ENCODE data around the gene TDRD10.

Gene TDRD10

DNA sequence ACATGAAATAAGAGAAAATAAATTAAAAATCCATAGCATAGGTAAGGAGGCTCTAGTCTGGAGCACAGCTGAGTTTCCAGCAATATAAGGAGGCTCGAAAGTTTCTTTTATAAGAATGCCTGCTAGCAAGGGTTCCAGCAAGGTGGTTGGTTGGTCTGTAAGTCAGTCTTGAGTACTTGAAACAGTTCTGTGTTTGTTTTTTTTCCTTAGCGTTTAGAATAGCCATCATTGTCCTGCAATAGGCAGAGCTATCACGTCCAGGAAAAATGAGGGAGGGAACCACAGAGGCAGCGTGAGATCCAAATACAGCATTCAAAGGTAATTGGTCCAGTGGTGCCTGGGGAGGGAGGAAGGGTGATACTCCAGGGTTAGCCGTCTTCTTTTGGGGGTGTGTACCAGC, 48.1 kb downstream of the TDRD10 start:
- H3K36me3 ChIP-seq (replicated peaks; ENCODE audit: low read depth, low read length): peaks cover 74% of the 10 kb centered on the region
- no peaks in the 10 kb centered on the region for H3K9me3 ChIP-seq (ENCODE audit: insufficient read depth, low read length)
- H3K27me3 ChIP-seq (ENCODE audit: low read depth, low read length): no peaks in the 10 kb centered on the region
- no peak overlapping the region for H3K4me2 ChIP-seq (ENCODE audit: low read length)
- H2AFZ ChIP-seq (ENCODE audit: low read depth, low read length): no peak overlapping the region
- peaks cover 1% of the 10 kb centered on the region; the same call in 1 of the 2 replicates for H3K79me2 ChIP-seq (ENCODE audit: low read length)
- peaks cover 8% of the 10 kb centered on the region for H3K4me1 ChIP-seq (ENCODE audit: low read length)
- H3K27ac ChIP-seq (ENCODE audit: low read length): no peak overlapping the region
- 0 out of 2 replicates have a peak, but pooled peaks cover 12% of the 10 kb centered on the region for H4K20me1 ChIP-seq (ENCODE audit: insufficient read depth, low read length)
- TF ChIP-seq, protein P1, sequence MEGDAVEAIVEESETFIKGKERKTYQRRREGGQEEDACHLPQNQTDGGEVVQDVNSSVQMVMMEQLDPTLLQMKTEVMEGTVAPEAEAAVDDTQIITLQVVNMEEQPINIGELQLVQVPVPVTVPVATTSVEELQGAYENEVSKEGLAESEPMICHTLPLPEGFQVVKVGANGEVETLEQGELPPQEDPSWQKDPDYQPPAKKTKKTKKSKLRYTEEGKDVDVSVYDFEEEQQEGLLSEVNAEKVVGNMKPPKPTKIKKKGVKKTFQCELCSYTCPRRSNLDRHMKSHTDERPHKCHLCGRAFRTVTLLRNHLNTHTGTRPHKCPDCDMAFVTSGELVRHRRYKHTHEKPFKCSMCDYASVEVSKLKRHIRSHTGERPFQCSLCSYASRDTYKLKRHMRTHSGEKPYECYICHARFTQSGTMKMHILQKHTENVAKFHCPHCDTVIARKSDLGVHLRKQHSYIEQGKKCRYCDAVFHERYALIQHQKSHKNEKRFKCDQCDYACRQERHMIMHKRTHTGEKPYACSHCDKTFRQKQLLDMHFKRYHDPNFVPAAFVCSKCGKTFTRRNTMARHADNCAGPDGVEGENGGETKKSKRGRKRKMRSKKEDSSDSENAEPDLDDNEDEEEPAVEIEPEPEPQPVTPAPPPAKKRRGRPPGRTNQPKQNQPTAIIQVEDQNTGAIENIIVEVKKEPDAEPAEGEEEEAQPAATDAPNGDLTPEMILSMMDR (IDR thresholded peaks at IDR 0.05; ENCODE audit: low read depth, low read length): no peak
- no peak for TF ChIP-seq EZH2phosphoT487 (IDR thresholded peaks at IDR 0.05; ENCODE audit: low read depth)
- H3K4me3 ChIP-seq (ENCODE audit: low read length): no peak overlapping the region
- no peak overlapping the region for H3K9ac ChIP-seq (ENCODE audit: low read length)

DNA sequence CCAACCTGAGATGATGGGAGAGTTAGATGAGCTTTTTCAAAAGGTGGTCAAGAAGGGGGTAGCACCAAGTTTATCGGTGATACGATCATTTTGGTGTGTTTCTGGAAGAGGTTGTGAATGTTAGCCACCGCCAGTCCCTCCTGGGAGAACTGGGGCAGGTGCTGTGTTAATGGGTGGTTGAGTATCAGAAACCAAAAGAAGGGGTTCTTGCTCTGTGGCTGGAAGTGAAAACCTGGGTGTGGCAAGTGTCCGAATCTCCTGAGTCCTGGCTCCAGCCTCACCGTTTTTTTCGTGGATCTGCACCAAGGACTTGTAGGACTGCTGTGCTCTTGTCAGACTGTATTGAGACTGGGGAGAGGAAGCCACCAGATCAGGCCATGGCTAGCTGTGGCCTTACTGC, 48.6 kb downstream of the TDRD10 start:
- Histone ChIP-seq H3K4me1 (ENCODE audit: low read length) (peaks cover 8% of the 10 kb centered on the region), H3K9ac (ENCODE audit: low read length) (no peak overlapping the region), H3K27me3 (ENCODE audit: low read depth, low read length) (no peaks in the 10 kb centered on the region), H3K27ac (ENCODE audit: low read length) (no peak overlapping the region), H4K20me1 (ENCODE audit: insufficient read depth, low read length) (0 out of 2 replicates have a peak, but pooled peaks cover 12% of the 10 kb centered on the region), H3K79me2 (ENCODE audit: low read length) (peaks cover 7% of the 10 kb centered on the region), H3K9me3 (ENCODE audit: insufficient read depth, low read length) (no peaks in the 10 kb centered on the region), H3K36me3 (replicated peaks; ENCODE audit: low read depth, low read length) (peaks cover 80% of the 10 kb centered on the region), H3K4me2 (ENCODE audit: low read length) (no peak overlapping the region), H3K4me3 (ENCODE audit: low read length) (no peak overlapping the region), H2AFZ (ENCODE audit: low read depth, low read length) (no peak overlapping the region)
- TF ChIP-seq EZH2phosphoT487 (IDR thresholded peaks at IDR 0.05; ENCODE audit: low read depth): no peak

DNA sequence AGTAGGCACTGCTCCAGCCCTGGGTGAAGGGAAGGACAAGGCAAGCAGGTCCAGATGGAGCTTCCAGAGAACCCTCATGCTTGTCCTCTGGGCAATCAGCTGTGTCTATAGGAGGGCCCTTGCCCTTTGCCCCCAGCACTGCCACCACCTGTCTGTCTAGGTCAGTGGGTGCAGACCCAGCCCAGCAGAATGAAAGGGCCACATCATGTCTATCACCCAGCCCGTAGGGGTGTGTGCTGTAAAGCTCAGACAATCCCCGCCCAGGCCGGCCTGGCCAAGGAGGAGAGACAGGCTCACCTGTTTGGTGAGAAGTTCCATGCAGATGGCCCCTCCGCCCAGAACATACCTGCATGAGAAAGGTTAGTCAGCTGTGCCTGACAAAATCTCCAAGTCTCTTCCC, 49.5 kb downstream of the TDRD10 start:
- Histone ChIP-seq H2AFZ (ENCODE audit: low read depth, low read length) (no peak overlapping the region), H3K79me2 (ENCODE audit: low read length) (peaks cover 15% of the 10 kb centered on the region), H3K27me3 (ENCODE audit: low read depth, low read length) (no peaks in the 10 kb centered on the region), H3K4me3 (ENCODE audit: low read length) (no peak overlapping the region), H3K36me3 (replicated peaks; ENCODE audit: low read depth, low read length) (peaks cover 88% of the 10 kb centered on the region), H3K4me2 (ENCODE audit: low read length) (no peak overlapping the region), H3K9me3 (ENCODE audit: insufficient read depth, low read length) (no peaks in the 10 kb centered on the region), H3K9ac (ENCODE audit: low read length) (no peak overlapping the region), H3K4me1 (ENCODE audit: low read length) (peaks cover 12% of the 10 kb centered on the region), H4K20me1 (ENCODE audit: insufficient read depth, low read length) (peaks cover 17% of the 10 kb centered on the region), H3K27ac (ENCODE audit: low read length) (no peak overlapping the region)
- TF ChIP-seq, protein P1 (IDR thresholded peaks at IDR 0.05; ENCODE audit: low read depth, low read length): no peak
- no peak for TF ChIP-seq EZH2phosphoT487 (IDR thresholded peaks at IDR 0.05; ENCODE audit: low read depth)

DNA sequence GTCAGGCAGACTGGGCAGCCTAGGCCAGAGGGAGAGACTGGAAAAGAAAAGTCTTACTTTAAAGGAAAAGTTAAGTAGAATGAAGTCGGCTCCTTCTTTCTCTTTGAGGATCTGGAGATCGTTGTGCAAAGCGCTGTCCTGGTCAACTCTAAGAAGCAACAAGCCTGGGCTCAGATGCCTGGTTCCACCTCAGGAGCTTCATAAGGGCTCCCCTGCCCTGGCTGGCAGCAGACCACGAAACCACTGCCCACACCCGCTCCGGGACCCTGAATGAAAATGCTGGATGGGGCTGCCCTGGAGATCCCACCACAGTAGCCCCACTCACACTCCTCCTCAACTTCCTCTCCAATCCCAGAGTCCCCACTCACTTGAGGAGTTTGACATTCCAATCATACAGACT, 50.0 kb downstream of the TDRD10 start:
- TF ChIP-seq, protein P1 (IDR thresholded peaks at IDR 0.05; ENCODE audit: low read depth, low read length): no peak
- TF ChIP-seq EZH2phosphoT487 (IDR thresholded peaks at IDR 0.05; ENCODE audit: low read depth): no peak
- Histone ChIP-seq H4K20me1 (ENCODE audit: insufficient read depth, low read length) (peaks cover 22% of the 10 kb centered on the region), H3K4me2 (ENCODE audit: low read length) (no peak overlapping the region)

More for the DNA sequence above, 50.0 kb downstream of the TDRD10 start:
- H2AFZ ChIP-seq (ENCODE audit: low read depth, low read length): no peak overlapping the region
- H3K79me2 ChIP-seq (ENCODE audit: low read length): peaks cover 21% of the 10 kb centered on the region
- no peaks in the 10 kb centered on the region for H3K9me3 ChIP-seq (ENCODE audit: insufficient read depth, low read length)
- H3K27me3 ChIP-seq (ENCODE audit: low read depth, low read length): no peaks in the 10 kb centered on the region
- peaks cover 18% of the 10 kb centered on the region for H3K4me1 ChIP-seq (ENCODE audit: low read length)
- H3K4me3 ChIP-seq (ENCODE audit: low read length): no peak overlapping the region
- peaks cover 89% of the 10 kb centered on the region for H3K36me3 ChIP-seq (replicated peaks; ENCODE audit: low read depth, low read length)
- H3K9ac ChIP-seq (ENCODE audit: low read length): no peak overlapping the region
- H3K27ac ChIP-seq (ENCODE audit: low read length): no peak overlapping the region
